Fibroblast of the conjunctiva (primary cell): ENCODE data around the gene CACNA1C.
A peak's percentile ranks its signal among the peaks of the same experiment; 100 is the strongest.
"Not testable (repeated sequence)": the region's sequence is repeated elsewhere in the genome, so short reads cannot be mapped to it uniquely, and the experiment has no call there.

ENCODE experiments used
- DNase-seq: peaks from one replicate; pipeline ENCODE4 v3.0.0-alpha.2; 2010; ENCODE audit warnings: low read depth

Gene CACNA1C

GRCh38 chr12:2677142-2677880 lies 624.5 kb downstream of the CACNA1C start:
- no peak for DNase-seq

GRCh38 chr12:2678426-2678825 lies 625.6 kb downstream of the CACNA1C start:
- no peak for DNase-seq

GRCh38 chr12:2679068-2679815 lies 626.5 kb downstream of the CACNA1C start:
- DNase-seq = no peak

GRCh38 chr12:2679816-2680675 lies 627.3 kb downstream of the CACNA1C start:
- DNase-seq = no peak

- DNase-seq = no peak
Measured at GRCh38 chr12:2680676-2681039, 627.9 kb downstream of the CACNA1C start.

- DNase-seq = no peak
Measured at GRCh38 chr12:2681450-2682205, 628.8 kb downstream of the CACNA1C start.

GRCh38 chr12:2682296-2683251 lies 629.8 kb downstream of the CACNA1C start:
- peak; percentile 16 for DNase-seq

- DNase-seq = no peak
Measured at GRCh38 chr12:2683283-2684025, 630.7 kb downstream of the CACNA1C start.

- not testable (repeated sequence) for DNase-seq
Measured at GRCh38 chr12:2684026-2684325, 631.2 kb downstream of the CACNA1C start.

GRCh38 chr12:2685620-2686279 lies 633.0 kb downstream of the CACNA1C start:
- not testable (repeated sequence) for DNase-seq

- no peak for DNase-seq
Measured at GRCh38 chr12:2686280-2686646, 633.5 kb downstream of the CACNA1C start.

- DNase-seq = no peak
Measured at GRCh38 chr12:2687058-2687457, 634.3 kb downstream of the CACNA1C start.

- DNase-seq = no peak
Measured at GRCh38 chr12:2687726-2688125, 634.9 kb downstream of the CACNA1C start.

- DNase-seq = no peak
Measured at GRCh38 chr12:2688381-2688931, 635.7 kb downstream of the CACNA1C start.

- no peak for DNase-seq
Measured at GRCh38 chr12:2689393-2689792, 636.6 kb downstream of the CACNA1C start.

GRCh38 chr12:2689879-2690278 lies 637.1 kb downstream of the CACNA1C start:
- DNase-seq = no peak

- DNase-seq = no peak
Measured at GRCh38 chr12:2690348-2691005, 637.7 kb downstream of the CACNA1C start.

GRCh38 chr12:2691006-2691344 lies 638.2 kb downstream of the CACNA1C start:
- no peak for DNase-seq
